GM23338 (cell line): ENCODE results near the gene GADD45A.

Experiments
- CREB1 ChIP-seq: fragments of 250-450 bp; sonication (Bioruptor Pico); IDR thresholded peaks from 2 replicates; pipeline ENCODE4 v1.5.0; 2020; ENCODE audit warnings: low read depth, mild to moderate bottlenecking, moderate library complexity
- EZH2 ChIP-seq: fragments of 200-600 bp; sonication (generic); IDR thresholded peaks from one replicate; pipeline ENCODE4 v1.8.0; 2017; ENCODE audit warnings: antibody characterized with exemption, mild to moderate bottlenecking, low read depth; ENCODE audit not compliant: unreplicated experiment
- EZH2phosphoT487 ChIP-seq: fragments of 200-600 bp; sonication (generic); IDR thresholded peaks from one replicate; pipeline ENCODE4 v1.8.1; 2018; ENCODE audit warnings: antibody characterized with exemption; ENCODE audit not compliant: unreplicated experiment
- JUNB ChIP-seq: IDR thresholded peaks from one replicate; pipeline ENCODE4 v1.6.1; 2016; ENCODE audit warnings: antibody characterized with exemption; ENCODE audit not compliant: unreplicated experiment
- POLR2AphosphoS5 ChIP-seq: IDR thresholded peaks from 2 replicates; pipeline ENCODE4 v1.6.1; 2016; ENCODE audit warnings: antibody characterized with exemption, low read depth
- STAT1 ChIP-seq: IDR thresholded peaks from one replicate; pipeline ENCODE4 v1.6.1; 2016; ENCODE audit warnings: antibody characterized with exemption; ENCODE audit not compliant: unreplicated experiment
- ZNF331 ChIP-seq: fragments of 250-450 bp; sonication (Bioruptor Pico); IDR thresholded peaks from 2 replicates; pipeline ENCODE4 v1.5.0; 2020; ENCODE audit warnings: low read depth, mild to moderate bottlenecking, moderate library complexity
- TF ChIP-seq, protein P1 (sequence below), 2 experiments: fragments of 200-600 bp in 1 of 2; sonication (generic) in 1 of 2; conservative IDR thresholded peaks; 2 replicates each; pipeline versions ENCODE4 v1.5.1 to v1.6.1; 2016 to 2017; ENCODE audit warnings: antibody characterized with exemption in 2 of 2, low read depth in 2 of 2, mild to moderate bottlenecking in 2 of 2, moderate library complexity in 1 of 2
- TF ChIP-seq, protein P2 (sequence below): IDR thresholded peaks from one replicate; pipeline ENCODE4 v1.6.1; 2018; ENCODE audit warnings: antibody characterized with exemption; ENCODE audit not compliant: unreplicated experiment

DNA sequence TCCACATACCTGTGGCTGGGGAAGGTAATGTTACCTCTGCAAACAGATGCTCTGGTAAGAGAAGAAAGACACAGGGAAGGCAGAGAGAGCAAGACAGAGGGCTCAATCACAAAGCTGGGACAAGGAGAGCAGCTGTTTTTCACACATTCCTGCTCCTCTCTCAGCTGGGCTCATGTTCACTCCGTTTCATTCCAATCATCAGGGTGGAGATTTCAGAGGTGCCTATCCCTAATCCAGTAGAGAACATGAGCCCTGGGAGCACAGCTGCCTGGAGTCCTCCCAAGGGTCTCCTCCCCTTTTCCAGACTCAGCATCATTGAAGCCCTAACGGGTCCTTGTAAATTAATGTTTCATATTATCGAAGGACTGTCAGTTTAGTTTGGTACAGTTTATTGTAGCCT is 19.4 kb downstream of the GADD45A start:
- TF ChIP-seq, protein P1, sequence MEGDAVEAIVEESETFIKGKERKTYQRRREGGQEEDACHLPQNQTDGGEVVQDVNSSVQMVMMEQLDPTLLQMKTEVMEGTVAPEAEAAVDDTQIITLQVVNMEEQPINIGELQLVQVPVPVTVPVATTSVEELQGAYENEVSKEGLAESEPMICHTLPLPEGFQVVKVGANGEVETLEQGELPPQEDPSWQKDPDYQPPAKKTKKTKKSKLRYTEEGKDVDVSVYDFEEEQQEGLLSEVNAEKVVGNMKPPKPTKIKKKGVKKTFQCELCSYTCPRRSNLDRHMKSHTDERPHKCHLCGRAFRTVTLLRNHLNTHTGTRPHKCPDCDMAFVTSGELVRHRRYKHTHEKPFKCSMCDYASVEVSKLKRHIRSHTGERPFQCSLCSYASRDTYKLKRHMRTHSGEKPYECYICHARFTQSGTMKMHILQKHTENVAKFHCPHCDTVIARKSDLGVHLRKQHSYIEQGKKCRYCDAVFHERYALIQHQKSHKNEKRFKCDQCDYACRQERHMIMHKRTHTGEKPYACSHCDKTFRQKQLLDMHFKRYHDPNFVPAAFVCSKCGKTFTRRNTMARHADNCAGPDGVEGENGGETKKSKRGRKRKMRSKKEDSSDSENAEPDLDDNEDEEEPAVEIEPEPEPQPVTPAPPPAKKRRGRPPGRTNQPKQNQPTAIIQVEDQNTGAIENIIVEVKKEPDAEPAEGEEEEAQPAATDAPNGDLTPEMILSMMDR (conservative IDR thresholded peaks at IDR 0.05; ENCODE audit: low read depth in 2 of 2) = no peak
- TF ChIP-seq CREB1 (CRISPR knock-in tag) = no peak
- TF ChIP-seq EZH2phosphoT487 = no peak
- TF ChIP-seq, protein P2, sequence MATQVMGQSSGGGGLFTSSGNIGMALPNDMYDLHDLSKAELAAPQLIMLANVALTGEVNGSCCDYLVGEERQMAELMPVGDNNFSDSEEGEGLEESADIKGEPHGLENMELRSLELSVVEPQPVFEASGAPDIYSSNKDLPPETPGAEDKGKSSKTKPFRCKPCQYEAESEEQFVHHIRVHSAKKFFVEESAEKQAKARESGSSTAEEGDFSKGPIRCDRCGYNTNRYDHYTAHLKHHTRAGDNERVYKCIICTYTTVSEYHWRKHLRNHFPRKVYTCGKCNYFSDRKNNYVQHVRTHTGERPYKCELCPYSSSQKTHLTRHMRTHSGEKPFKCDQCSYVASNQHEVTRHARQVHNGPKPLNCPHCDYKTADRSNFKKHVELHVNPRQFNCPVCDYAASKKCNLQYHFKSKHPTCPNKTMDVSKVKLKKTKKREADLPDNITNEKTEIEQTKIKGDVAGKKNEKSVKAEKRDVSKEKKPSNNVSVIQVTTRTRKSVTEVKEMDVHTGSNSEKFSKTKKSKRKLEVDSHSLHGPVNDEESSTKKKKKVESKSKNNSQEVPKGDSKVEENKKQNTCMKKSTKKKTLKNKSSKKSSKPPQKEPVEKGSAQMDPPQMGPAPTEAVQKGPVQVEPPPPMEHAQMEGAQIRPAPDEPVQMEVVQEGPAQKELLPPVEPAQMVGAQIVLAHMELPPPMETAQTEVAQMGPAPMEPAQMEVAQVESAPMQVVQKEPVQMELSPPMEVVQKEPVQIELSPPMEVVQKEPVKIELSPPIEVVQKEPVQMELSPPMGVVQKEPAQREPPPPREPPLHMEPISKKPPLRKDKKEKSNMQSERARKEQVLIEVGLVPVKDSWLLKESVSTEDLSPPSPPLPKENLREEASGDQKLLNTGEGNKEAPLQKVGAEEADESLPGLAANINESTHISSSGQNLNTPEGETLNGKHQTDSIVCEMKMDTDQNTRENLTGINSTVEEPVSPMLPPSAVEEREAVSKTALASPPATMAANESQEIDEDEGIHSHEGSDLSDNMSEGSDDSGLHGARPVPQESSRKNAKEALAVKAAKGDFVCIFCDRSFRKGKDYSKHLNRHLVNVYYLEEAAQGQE = no peak
- no peak for TF ChIP-seq EZH2
- TF ChIP-seq STAT1 = no peak
- TF ChIP-seq JUNB = no peak
- no peak for TF ChIP-seq POLR2AphosphoS5
- no peak for TF ChIP-seq ZNF331 (CRISPR knock-in tag)
